ENCODE results near the gene SPOP.
"Not testable (repeated sequence)": the region's sequence is repeated elsewhere in the genome, so short reads cannot be mapped to it uniquely, and the experiment has no call there.

SPOP gene

DNA sequence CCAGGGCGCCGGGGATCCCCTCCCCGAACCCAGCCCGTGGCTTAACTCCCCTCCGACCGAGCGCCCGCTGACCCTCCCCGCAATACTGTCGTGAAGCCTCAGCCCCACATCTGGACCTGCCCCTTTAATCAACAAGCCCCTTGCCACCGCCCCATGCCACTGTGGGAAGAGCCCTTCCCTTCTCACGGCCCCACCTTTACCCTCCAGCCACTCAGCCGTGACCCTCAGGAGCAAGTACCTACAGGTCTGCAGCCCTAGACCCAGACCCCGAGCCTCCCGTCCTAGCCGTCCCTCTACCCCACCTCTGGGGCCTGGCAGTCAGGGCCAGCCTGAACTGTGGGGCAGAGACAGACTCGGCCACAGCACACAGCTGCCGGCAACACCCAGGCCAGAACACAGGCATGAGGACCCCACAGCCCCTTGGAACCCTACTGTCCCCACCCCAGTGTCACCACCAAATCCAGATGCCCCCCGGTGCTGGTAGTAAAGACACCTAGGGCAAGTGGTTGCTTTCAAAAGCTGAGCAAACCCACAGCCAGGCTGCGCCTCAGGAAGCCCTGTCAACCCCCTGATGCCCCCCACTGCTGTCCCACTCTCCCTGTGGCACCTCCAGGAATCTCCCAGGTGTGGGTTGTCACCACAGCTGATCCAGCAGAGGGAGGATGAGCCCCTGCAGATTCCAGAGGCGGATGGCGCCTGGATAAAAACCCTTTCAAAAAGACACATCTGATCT, 100.8 kb downstream of the SPOP start:
- H3K4me3 Mint-ChIP-seq, result peak overlapping the region; percentile 67
- H3K36me3 Mint-ChIP-seq (ENCODE audit: low read depth), result no peaks in the 10 kb centered on the region
- peaks cover 47% of the 10 kb centered on the region for H3K27me3 Mint-ChIP-seq (ENCODE audit: low read depth)
- H3K27ac Mint-ChIP-seq, result no peak overlapping the region
- DNase-seq (ENCODE audit: low spot score), result no peak
- H3K9me3 Mint-ChIP-seq, result no peaks in the 10 kb centered on the region
- peaks cover 4% of the 10 kb centered on the region for H3K4me1 Mint-ChIP-seq (ENCODE audit: low read depth)

DNA sequence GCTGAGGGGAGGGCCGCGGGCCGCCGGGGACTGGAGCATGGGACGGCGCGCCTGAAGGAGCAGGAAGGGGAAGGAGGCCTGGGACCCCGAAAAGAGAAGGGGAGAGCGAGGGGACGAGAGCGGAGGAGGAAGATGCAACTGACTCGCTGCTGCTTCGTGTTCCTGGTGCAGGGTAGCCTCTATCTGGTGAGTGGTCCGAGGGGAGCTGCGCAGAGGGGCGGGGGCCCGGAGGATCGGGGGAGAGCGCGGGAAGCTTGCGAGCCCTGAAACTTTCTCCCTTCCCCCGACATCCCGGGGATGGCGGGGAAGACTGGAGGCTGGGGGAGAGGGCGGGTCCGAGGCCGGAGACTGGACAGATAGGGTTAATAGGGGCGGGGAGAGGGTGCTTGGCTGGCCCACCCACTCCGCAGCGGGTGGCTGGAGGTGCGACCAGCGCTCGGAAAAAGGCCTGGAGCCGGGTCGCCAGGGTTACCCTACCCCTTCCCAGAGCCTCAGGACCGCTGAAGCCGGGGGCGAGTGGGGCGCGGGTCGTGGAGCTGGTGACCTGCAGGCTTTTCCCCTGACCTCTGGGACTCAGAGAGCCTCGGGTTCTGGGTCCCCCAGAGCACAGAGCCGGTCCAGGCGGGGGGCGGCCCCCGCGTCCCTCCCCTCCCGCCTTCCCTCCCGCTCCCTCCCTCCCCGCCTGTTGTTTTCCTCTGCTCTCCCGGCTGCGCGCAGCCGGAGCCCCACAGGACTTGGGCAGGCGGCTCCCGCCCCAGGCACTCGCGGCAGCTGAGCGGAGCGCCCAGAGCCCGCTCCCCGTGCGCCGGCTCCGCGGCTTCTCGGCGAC, 101.6 kb downstream of the SPOP start:
- H3K9me3 Mint-ChIP-seq, result no peaks in the 10 kb centered on the region
- no peak for DNase-seq (ENCODE audit: low spot score)
- H3K27ac Mint-ChIP-seq, result no peak overlapping the region
- H3K36me3 Mint-ChIP-seq (ENCODE audit: low read depth), result no peaks in the 10 kb centered on the region
- peaks cover 54% of the 10 kb centered on the region for H3K27me3 Mint-ChIP-seq (ENCODE audit: low read depth)
- H3K4me3 Mint-ChIP-seq, result peak overlapping the region; percentile 65
- H3K4me1 Mint-ChIP-seq (ENCODE audit: low read depth), result peaks cover 5% of the 10 kb centered on the region

DNA sequence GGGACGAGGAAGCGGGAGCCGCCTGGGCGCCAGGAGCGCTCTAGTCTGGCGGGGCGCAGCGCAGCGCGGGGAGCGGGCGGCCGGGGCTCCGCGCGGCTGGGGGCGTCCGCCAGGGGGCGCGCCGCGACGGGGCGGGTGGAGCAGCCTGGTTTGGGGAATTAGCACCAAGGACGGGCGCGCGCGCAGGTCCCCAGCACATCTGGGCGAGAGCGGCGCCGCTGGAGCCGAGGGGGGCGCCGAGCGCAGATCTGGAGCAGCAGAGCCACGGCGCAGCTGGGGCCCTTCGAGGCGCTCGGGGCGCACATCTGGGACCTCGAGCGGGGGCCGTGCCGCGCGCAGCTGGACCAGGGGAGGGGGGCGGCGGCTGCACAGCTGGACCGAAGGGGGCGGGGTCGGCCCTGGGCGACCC, 102.2 kb downstream of the SPOP start, which contains the start of gene NXPH3:
TSS of gene NXPH3 (plus strand) at position 193 of the 409 bp plus-strand sequence. CDS start 349 bp downstream, outside the sequence.
- no peak within 1 kb of the TSS for H3K27ac Mint-ChIP-seq
- H3K27me3 Mint-ChIP-seq (ENCODE audit: low read depth), result peaks cover 61% of the 10 kb centered on the region
- no peaks in the 10 kb centered on the region for H3K36me3 Mint-ChIP-seq (ENCODE audit: low read depth)
- peaks cover 9% of the 10 kb centered on the region for H3K4me1 Mint-ChIP-seq (ENCODE audit: low read depth)
- DNase-seq (ENCODE audit: low spot score), result peak; percentile 75
- H3K4me3 Mint-ChIP-seq, result peak within 1 kb of the TSS; percentile 65
- H3K9me3 Mint-ChIP-seq, result no peaks in the 10 kb centered on the region

DNA sequence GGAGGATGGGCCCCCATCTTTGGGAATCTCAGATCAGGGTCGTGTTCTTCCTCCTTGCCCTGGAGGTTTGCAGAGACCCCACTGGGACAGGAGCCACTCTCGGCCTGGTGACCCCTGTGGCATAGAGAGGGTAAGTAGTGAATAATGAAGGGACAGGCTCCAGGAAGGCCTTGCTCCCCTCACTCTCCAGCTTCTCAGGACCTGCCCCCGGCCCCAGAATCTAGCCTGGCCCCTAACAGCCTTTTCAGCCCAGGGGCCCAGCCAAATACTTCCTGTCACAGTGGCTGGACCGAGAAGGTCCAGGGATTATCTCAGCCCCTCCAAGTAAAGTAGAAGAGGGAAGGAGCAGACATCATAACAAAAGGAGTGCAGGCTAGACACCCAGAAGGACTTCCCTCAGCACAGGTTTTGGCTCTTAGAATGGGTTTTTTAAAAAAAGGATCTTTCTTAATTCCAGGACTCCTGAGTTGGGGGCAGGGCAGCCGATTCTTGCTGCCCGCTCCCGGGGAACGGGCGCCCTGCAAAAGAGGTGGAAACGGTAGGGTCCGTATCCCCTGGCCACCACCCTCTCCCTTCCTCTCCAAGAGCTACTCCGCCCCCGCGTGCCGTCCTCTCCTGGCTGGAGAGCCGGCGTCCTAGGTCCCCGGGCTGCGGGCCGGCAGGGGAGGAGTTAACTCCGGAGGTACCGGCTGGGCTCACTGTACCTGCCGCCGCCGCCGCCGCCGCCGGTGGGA, 102.8 kb downstream of the SPOP start:
- peaks cover 9% of the 10 kb centered on the region for H3K4me1 Mint-ChIP-seq (ENCODE audit: low read depth)

DNA sequence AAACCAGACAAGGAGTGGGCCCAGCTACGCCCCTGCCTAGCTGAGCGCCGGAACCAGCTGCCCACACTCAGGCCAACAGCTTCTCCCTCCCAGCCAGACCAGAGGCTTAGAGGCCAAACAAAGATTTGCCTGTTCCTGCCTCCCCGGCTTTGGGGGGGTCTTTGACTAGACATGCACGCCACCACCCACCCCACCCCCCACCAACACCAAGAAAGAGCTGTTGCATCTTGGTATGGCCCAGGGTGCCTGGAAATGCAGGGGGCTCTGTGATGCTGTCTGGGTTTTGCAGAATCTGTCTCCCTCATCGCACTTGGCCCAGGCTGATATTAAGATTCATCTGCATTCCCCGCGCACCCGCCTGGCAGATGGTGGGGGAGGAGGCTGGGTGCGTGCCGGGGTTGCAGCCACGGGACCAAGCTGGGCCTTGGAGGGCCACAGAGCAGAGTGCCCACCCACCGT, 103.5 kb downstream of the SPOP start:
- Mint-ChIP-seq H3K27ac (no peak overlapping the region), H3K36me3 (ENCODE audit: low read depth) (no peaks in the 10 kb centered on the region), H3K4me3 (no peak overlapping the region), H3K4me1 (ENCODE audit: low read depth) (peaks cover 9% of the 10 kb centered on the region), H3K9me3 (no peaks in the 10 kb centered on the region), H3K27me3 (ENCODE audit: low read depth) (peaks cover 63% of the 10 kb centered on the region)
- DNase-seq (ENCODE audit: low spot score), result no peak

More for the DNA sequence above, 102.8 kb downstream of the SPOP start:
- peak overlapping the region; percentile 56 for H3K4me3 Mint-ChIP-seq
- H3K9me3 Mint-ChIP-seq, result no peaks in the 10 kb centered on the region
- no peak overlapping the region for H3K27ac Mint-ChIP-seq
- no peaks in the 10 kb centered on the region for H3K36me3 Mint-ChIP-seq (ENCODE audit: low read depth)
- no peak for DNase-seq (ENCODE audit: low spot score)
- H3K27me3 Mint-ChIP-seq (ENCODE audit: low read depth), result peaks cover 63% of the 10 kb centered on the region

DNA sequence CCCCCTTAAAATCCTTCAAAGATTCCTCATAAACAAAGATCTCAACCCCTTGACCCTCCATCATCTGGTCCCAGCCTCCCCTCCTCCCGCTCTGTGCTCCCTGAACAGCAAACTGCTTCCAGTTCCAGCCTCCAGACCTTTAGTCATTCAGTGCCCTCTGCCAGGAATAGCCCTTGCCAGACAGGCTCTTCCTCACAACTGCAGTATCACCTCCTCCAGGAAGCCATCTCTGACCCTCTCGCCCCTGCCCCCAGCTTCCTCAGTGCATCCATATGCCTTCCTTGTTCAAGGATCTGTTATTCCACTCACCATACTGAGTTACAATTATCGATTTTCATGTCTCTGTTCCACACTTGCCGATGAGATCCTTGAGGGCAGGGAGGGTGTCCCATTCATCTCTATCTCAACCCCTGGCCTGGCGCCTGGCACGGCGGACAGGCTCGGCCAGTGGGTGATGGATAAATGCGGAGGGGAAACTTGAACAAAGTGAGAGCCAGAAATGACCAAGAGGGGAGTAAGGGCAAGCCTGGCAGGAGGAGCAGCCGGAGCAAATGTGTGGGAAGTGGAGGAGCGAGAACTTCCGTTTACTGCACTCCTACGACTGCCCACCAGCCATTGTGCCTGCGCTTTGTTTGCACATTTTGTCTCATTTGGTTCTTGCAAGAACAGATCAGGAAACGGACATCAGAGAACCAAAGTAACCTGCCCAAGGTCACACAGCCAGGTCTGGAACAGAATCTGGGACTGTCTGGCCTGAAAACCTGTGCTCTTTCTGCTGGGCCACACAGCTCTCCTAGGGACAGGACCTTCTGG, 104.2 kb downstream of the SPOP start:
- Mint-ChIP-seq H3K4me1 (ENCODE audit: low read depth) (peaks cover 9% of the 10 kb centered on the region), H3K4me3 (no peak overlapping the region), H3K9me3 (no peaks in the 10 kb centered on the region), H3K27ac (no peak overlapping the region), H3K27me3 (ENCODE audit: low read depth) (peaks cover 59% of the 10 kb centered on the region), H3K36me3 (ENCODE audit: low read depth) (no peaks in the 10 kb centered on the region)
- DNase-seq (ENCODE audit: low spot score), result no peak

DNA sequence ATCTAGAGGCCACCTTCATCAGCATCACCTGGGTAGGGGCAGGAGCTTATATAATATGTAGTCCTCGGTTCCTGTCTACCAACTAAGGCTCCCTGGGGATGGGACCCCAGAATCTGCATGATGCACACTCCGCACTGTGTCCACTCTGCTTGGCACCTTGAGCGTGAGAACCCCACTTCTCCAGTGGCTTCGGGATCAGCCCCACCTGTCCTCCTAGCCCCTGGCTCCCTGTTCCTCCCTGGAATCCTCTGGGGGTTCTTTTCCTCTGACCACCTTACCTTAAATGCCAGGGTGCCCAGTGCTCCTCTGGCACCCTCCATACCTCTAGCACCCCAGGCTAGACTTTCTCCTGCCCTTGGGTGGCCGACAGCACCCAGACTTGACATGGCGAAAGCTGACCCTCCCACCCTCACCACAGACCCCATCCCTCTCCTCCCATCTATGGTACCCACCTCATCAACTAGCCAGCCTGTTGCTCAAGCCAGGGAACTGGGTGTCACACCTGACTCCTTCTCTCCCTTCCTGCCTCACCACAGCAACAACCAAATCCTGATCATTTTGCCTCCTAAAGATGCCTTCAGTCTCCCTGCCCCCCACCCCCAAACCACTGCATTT, 105.0 kb downstream of the SPOP start:
- Mint-ChIP-seq H3K4me3 (no peak overlapping the region), H3K27me3 (ENCODE audit: low read depth) (peaks cover 54% of the 10 kb centered on the region), H3K27ac (no peak overlapping the region)

DNA sequence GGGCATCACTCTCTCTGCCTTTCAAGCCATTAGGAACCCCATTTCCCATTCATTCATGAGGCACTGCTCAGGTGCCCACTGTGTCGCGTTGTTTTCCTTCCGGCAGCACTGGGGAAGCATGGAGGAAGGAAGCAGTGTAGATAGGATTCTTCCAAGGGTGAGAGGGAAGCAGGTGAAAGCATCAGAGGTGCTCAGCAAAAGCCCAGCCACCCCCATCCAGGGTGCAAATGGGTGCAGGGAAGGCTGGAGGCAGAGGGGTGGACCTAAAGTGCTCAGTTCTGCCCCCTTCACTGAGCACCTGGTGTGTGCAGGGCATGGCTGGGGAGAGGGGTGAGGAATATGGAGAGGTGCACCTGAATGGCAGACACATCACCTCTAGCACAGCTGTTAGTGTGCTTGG, 105.7 kb downstream of the SPOP start:
- Mint-ChIP-seq H3K9me3 (no peaks in the 10 kb centered on the region), H3K36me3 (ENCODE audit: low read depth) (no peaks in the 10 kb centered on the region), H3K4me3 (no peak overlapping the region), H3K27me3 (ENCODE audit: low read depth) (peaks cover 48% of the 10 kb centered on the region), H3K27ac (no peak overlapping the region), H3K4me1 (ENCODE audit: low read depth) (peaks cover 9% of the 10 kb centered on the region)
- DNase-seq (ENCODE audit: low spot score), result no peak

More for the DNA sequence above, 105.0 kb downstream of the SPOP start:
- Mint-ChIP-seq H3K4me1 (ENCODE audit: low read depth) (peaks cover 9% of the 10 kb centered on the region), H3K36me3 (ENCODE audit: low read depth) (no peaks in the 10 kb centered on the region), H3K9me3 (no peaks in the 10 kb centered on the region)
- no peak for DNase-seq (ENCODE audit: low spot score)

DNA sequence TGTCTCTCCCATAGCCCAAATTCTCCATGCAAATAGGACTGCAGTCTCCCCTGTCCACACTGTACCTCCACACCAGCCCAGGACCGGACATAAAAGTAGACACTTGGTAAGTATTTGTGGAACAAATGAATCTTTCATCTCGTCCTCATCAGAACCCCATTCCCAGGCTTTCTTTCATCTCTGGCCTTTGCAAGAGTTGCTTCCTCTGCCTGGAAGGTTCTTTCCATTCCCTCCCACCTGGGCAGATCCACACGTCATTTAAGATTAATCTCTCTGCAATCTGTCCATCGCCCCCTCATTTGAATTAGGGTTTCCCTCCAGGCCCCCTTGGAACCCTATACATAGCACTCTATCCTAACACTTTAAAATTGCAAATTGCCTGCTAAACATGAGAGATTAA, 106.1 kb downstream of the SPOP start:
- Mint-ChIP-seq H3K9me3 (no peaks in the 10 kb centered on the region), H3K27me3 (ENCODE audit: low read depth) (peaks cover 43% of the 10 kb centered on the region), H3K4me3 (no peak overlapping the region), H3K4me1 (ENCODE audit: low read depth) (peaks cover 7% of the 10 kb centered on the region), H3K36me3 (ENCODE audit: low read depth) (no peaks in the 10 kb centered on the region), H3K27ac (no peak overlapping the region)
- DNase-seq (ENCODE audit: low spot score), result no peak

DNA sequence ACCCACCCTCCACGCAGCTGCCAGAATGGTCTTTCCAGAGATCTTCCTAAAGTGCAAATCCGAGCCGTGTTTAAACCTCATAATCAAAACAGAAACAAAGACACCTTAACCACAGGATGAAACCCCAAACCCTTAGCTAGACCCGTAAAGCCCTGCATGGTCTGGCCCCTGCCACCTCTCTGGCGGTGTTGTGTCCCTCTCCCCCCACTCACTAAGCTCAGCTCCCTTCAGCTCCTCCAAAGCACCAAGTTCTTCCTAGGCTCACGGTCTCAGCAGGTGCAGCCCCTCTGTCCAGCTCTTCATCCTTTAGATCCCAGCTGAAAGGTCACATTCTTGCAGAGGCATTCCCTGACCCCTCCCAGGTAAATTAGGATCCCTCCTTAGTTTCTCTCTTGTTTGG, 106.6 kb downstream of the SPOP start:
- Mint-ChIP-seq H3K9me3 (no peaks in the 10 kb centered on the region), H3K4me3 (peak overlapping the region; percentile 46), H3K27ac (no peak overlapping the region), H3K36me3 (ENCODE audit: low read depth) (no peaks in the 10 kb centered on the region), H3K4me1 (ENCODE audit: low read depth) (peaks cover 7% of the 10 kb centered on the region), H3K27me3 (ENCODE audit: low read depth) (peaks cover 43% of the 10 kb centered on the region)
- no peak for DNase-seq (ENCODE audit: low spot score)

DNA sequence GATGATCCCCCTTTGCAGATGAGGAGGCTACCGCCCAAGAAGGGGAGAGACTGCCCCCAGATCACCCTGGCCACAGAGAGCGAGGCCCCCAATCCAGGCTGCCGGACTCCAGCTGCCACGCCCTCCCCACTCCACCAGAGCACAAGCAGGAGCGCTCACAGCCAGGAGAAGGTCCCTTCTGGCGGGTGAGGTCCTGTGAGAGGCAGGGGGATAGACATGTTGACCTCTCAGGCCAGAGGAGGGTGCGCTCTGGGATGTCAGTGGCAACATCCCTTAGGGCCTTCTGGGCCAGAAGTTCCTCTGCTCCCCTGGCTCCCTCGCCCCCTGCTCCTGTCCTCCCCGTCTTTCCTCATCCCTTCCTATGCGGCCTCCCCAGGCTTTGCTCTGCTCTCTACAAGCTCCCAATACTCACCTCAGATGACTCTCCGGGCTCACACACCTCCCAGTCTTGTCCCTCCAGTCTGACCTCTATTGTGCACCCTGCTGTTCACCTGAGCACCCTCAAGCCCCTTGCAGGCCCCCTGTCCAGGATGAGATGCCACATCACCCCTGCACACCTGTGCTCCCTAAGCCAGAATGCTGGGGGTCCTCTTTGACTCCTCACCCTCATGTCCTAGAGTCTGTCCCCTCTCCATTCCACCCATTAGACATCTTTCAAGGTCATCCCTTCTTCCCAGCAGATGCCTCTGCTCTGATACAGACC, 107.2 kb downstream of the SPOP start:
- Mint-ChIP-seq H3K4me1 (ENCODE audit: low read depth) (peaks cover 11% of the 10 kb centered on the region), H3K27ac (peak overlapping the region; percentile 55), H3K36me3 (ENCODE audit: low read depth) (no peaks in the 10 kb centered on the region), H3K27me3 (ENCODE audit: low read depth) (peaks cover 47% of the 10 kb centered on the region), H3K4me3 (peak overlapping the region; percentile 90), H3K9me3 (no peaks in the 10 kb centered on the region)
- no peak for DNase-seq (ENCODE audit: low spot score)

DNA sequence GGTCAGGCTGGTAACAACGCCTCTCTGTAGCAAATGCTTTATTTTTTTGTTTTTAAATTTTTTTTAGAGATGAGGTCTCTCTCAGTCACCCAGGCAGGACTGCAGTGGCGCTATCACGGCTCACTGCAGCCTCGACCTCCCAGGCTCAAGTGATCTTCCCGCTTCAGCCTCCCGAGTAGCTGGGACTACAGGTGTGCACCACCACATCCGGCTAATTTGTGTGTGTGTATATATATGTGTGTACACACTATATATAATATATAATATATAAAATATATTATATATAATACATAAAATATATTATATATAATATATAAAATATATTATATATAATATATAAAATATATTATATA, 109.2 kb downstream of the SPOP start:
- not testable (repeated sequence) for H3K36me3 Mint-ChIP-seq (ENCODE audit: low read depth); H3K27ac Mint-ChIP-seq; DNase-seq (ENCODE audit: low spot score); H3K9me3 Mint-ChIP-seq
- H3K4me1 Mint-ChIP-seq (ENCODE audit: low read depth), result peaks cover 12% of the 10 kb centered on the region
- peaks cover 36% of the 10 kb centered on the region for H3K27me3 Mint-ChIP-seq (ENCODE audit: low read depth)
- H3K4me3 Mint-ChIP-seq, result peak overlapping the region; percentile 51

All from T-helper 2 cell treated with Interferon-gamma antibody and Interleukin-4, amounts not matched to agents 5 μg/mL and 100 μg/mL, for 36 hours (primary cell).